HepG2 (cell line): ENCODE measurements around the gene RNF4. TPM values are rescaled to one million over a fixed set of nuclear protein-coding genes. Genes with fewer than 3 reads are reported as not detected.

Source experiments
- ATAC-seq: fragments of 200-7000 bp; cut with Tn5 transposase; 3 replicates; pipeline ENCODE4 v1.9.1; 2020; ENCODE audit warnings: mild to moderate bottlenecking, moderate library complexity
- BruUV-seq: library from RNA; stranded (reverse); fragments of 400-500 nt; replicated peaks from 2 replicates; lab custom pipeline; 2021; lab: Mats Ljungman, UMichigan
- CTCF ChIA-PET: fragments of 300-600 bp; formaldehyde crosslinking; extraction: SDS; loops from one replicate; lab custom pipeline; 2021; ENCODE audit warnings: low total read pairs, inconsistent platforms, low intra/inter-chr PET ratio; lab: Yijun Ruan, JAX
- POLR2A ChIA-PET: fragments of 350-600 bp; sonication (Branson Sonifier 250); formaldehyde crosslinking; loops from one replicate; lab custom pipeline; 2020; ENCODE audit warnings: antibody characterized with exemption, inconsistent platforms; lab: Yijun Ruan, JAX
- DNase-seq: peaks from one replicate; pipeline ENCODE4 v3.0.0-alpha.2; 2015; ENCODE audit warnings: low spot score
- FAIRE-seq: peaks from 3 replicates; lab custom pipeline; 2011; peaks lifted over from hg19 to GRCh38; lab: Jason Lieb, UNC
- H2AFZ ChIP-seq: one replicate; pipeline ENCODE4 v1.6.1; 2011; ENCODE audit warnings: low read length, inconsistent platforms
- H3K27ac ChIP-seq: fragments of 300-600 bp; 3 replicates; pipeline ENCODE4 v1.8.0; 2011; ENCODE audit warnings: mixed run types, mild to moderate bottlenecking, mixed read lengths, low read length, inconsistent platforms; ENCODE audit not compliant: insufficient read depth; ENCODE audit errors: extremely low read length
- H3K27me3 ChIP-seq, 2 experiments: fragments of 200-600 bp in 1 of 2; 2 replicates in 1 of 2; 3 replicates in 1 of 2; pipeline versions ENCODE4 v1.6.0 to v1.8.0; 2011; ENCODE audit warnings: low read length in 2 of 2, mild to moderate bottlenecking in 2 of 2, moderate library complexity in 2 of 2, inconsistent platforms in 1 of 2; ENCODE audit not compliant: insufficient read depth in 2 of 2, control insufficient read depth in 1 of 2
- H3K36me3 ChIP-seq, 2 experiments: fragments of 200-600 bp in 1 of 2; replicated peaks in 1 of 2; 2 replicates in 1 of 2; 3 replicates in 1 of 2; pipeline versions ENCODE4 v1.5.1 to v1.8.0; 2011; ENCODE audit warnings: low read length in 2 of 2, inconsistent platforms in 1 of 2; ENCODE audit not compliant: insufficient read depth in 2 of 2, control insufficient read depth in 1 of 2
- H3K4me1 ChIP-seq: 2 replicates; pipeline ENCODE4 v1.5.1; 2012; ENCODE audit warnings: low read length, inconsistent platforms; ENCODE audit not compliant: insufficient read depth
- H3K4me2 ChIP-seq: 2 replicates; pipeline ENCODE4 v1.6.0; 2011; ENCODE audit warnings: low read depth, low read length, inconsistent platforms
- H3K4me3 ChIP-seq, 3 experiments: fragments of 200-600 bp in 1 of 3; sonication (generic), shearing (Covaris generic) in 1 of 3; replicated peaks in 1 of 3; 2 replicates each; pipeline ENCODE4 v1.5.1; 2011 to 2016; ENCODE audit warnings: low read length in 3 of 3, inconsistent platforms in 2 of 3, low read depth in 2 of 3, mild to moderate bottlenecking in 2 of 3, control low read depth in 1 of 3, mixed read lengths in 1 of 3; ENCODE audit not compliant: insufficient read depth in 1 of 3
- H3K79me2 ChIP-seq: one replicate; pipeline ENCODE4 v1.6.1; 2011; ENCODE audit warnings: low read length, inconsistent platforms; ENCODE audit not compliant: insufficient read depth
- H3K9ac ChIP-seq: 2 replicates; pipeline ENCODE4 v1.6.0; 2011; ENCODE audit warnings: mild to moderate bottlenecking, low read depth, low read length, inconsistent platforms; ENCODE audit not compliant: insufficient read depth
- H3K9me3 ChIP-seq: 2 replicates; pipeline ENCODE4 v1.5.1; 2012; ENCODE audit warnings: mild to moderate bottlenecking, low read length
- H4K20me1 ChIP-seq: 2 replicates; pipeline ENCODE4 v1.6.0; 2011; ENCODE audit warnings: inconsistent platforms, mild to moderate bottlenecking, low read length, moderate library complexity; ENCODE audit not compliant: insufficient read depth
- EZH2 ChIP-seq: conservative IDR thresholded peaks from 2 replicates; pipeline ENCODE4 v1.6.1; 2012; ENCODE audit warnings: mild to moderate bottlenecking, low read depth, low read length, moderate library complexity
- MYNN ChIP-seq: sonication (generic); formaldehyde crosslinking; IDR thresholded peaks from 2 replicates; pipeline ENCODE4 v1.4.0; 2020; ENCODE audit warnings: mild to moderate bottlenecking, low read depth, missing genetic modification reagents
- NCOR1 ChIP-seq: fragments of 200-600 bp; sonication (generic); IDR thresholded peaks from 2 replicates; pipeline ENCODE4 v1.7.0; 2017; ENCODE audit warnings: antibody characterized with exemption, low read length, borderline replicate concordance
- RXRB ChIP-seq: IDR thresholded peaks from 2 replicates; pipeline ENCODE4 v1.6.1; 2016; ENCODE audit warnings: borderline replicate concordance, missing genetic modification reagents, missing compliant biosample characterization
- ZNF292 ChIP-seq: sonication (generic); formaldehyde crosslinking; IDR thresholded peaks from 2 replicates; pipeline ENCODE4 v1.8.1; 2022; ENCODE audit warnings: mild to moderate bottlenecking, low read depth, missing genetic modification reagents, borderline replicate concordance
- ZNF768 ChIP-seq: sonication (generic); formaldehyde crosslinking; IDR thresholded peaks from 2 replicates; pipeline ENCODE4 v1.4.0; 2020; ENCODE audit warnings: missing genetic modification reagents
- ZNF782 ChIP-seq: sonication (generic); formaldehyde crosslinking; IDR thresholded peaks from 2 replicates; pipeline ENCODE4 v1.4.0; 2020; ENCODE audit warnings: missing genetic modification reagents, mild to moderate bottlenecking, borderline replicate concordance
- WGBS: methylation state at CpG from one replicate; pipeline ENCODE4 v1.1.6; 2017; ENCODE audit warnings: low lambda C conversion rate; 5-methylcytosine and 5-hydroxymethylcytosine counted together
- in situ Hi-C: cut with HindIII; loops from 2 replicates; pipeline ENCODE4 v1.10.0; 2017; ENCODE audit warnings: low pct_unique_long_range_greater_than_20kb; ENCODE audit not compliant: extremely low pct_ligation_motif_present
- intact Hi-C: fragments of 100-400 bp; cut with micrococcal nuclease; formaldehyde crosslinking; loops from one replicate; pipeline ENCODE4 v1.10.0; 2022; ENCODE audit not compliant: unreplicated experiment
- polyA plus RNA-seq, 8 experiments: library from polyadenylated mRNA; depleted of rRNA in 3 of 8; stranded (reverse) in 7 of 8; unstranded in 1 of 8; fragments of >200 nt; fragmentation: Illumina TruSeq in 4 of 8; extraction: Trizol in 4 of 8; gene quantifications; 2 replicates each; pipeline versions ENCODE4 v1.2.1 to v1.2.3, GENCODE V29; 2011 to 2016; ENCODE audit warnings: low read depth in 4 of 8, missing spikeins in 1 of 8, mixed read lengths in 1 of 8; ENCODE audit not compliant: insufficient read depth in 1 of 8
- total RNA-seq, 5 experiments: library from RNA; depleted of rRNA; stranded (reverse); fragments of >200 nt; fragmentation: Illumina TruSeq; extraction: Trizol; gene quantifications; 2 replicates each; pipeline ENCODE4 v1.2.3, GENCODE V29; 2016; ENCODE audit warnings: low read depth in 1 of 5
- TF ChIP-seq, protein P1 (sequence below): sonication (generic); formaldehyde crosslinking; IDR thresholded peaks from 2 replicates; pipeline ENCODE4 v1.9.0; 2021; ENCODE audit warnings: mild to moderate bottlenecking, missing genetic modification reagents

RNF4 gene
- total and polyA plus RNA-seq, 2 of the 13 experiments (the other 11 are each of a cell fraction or from before 2014, with no cell fraction given) = 38.1 to 45.1 TPM

DNA sequence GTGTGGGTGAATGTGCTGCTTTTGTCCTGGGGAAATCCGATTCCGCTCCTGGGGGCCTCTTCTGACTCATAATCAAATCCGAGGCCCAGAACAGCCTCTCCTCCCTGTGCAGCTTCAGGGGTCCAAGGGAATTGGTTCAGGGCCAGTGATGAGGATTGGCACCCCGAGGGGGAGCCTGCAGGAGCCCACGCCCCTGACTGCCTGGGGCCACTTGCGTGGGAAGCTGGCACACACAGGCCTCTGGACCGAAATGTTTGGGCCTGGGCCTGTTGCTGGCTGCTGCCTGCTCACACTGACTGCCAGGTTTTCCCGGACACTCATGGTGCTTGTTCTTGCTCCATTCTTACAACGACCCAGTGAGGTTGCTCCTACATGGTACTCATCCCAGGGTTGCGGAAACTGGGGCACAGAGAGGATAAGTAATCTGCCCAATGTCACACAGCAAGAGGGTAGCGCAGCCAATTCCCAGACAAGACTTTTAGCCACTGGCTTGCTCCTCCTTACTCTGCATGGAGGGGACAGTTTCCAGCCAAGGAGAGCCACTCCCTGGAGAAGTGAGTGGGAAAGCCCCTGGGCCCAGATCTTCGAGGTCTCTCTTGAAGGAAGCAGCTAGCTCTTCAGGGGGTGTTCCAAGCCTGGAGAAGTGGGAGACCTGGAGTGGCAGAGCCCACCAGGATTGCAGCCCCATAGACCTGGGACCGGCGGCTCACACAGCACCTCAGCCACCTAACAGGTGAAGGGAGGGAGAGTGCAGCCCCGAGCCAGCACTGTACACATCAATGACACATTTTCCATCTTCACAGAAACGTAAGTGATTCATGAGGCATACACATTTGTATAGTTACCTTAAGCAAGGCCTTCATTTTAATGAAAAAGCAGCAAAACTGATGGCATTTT lies 29.8 kb upstream of the RNF4 start:
- Histone ChIP-seq H3K4me1 (peaks cover 30% of the 10 kb centered on the region), H3K27me3 (peaks cover 2 to 36% of the 10 kb centered on the region in 2 experiments; a peak in 4 of 5 replicates), H4K20me1 (no peaks in the 10 kb centered on the region), H3K4me2 (no peak overlapping the region), H3K9me3 (no peaks in the 10 kb centered on the region), H3K36me3 (no peaks in the 10 kb centered on the region), H3K9ac (no peak overlapping the region), H3K4me3 (no peak overlapping the region), H2AFZ (no peak overlapping the region), H3K27ac (no peak overlapping the region), H3K79me2 (no peaks in the 10 kb centered on the region)
- DNase-seq (no peak), ATAC-seq (no peak), FAIRE-seq (no peak)
- intact Hi-C loops = no loop called here
- TF ChIP-seq RXRB (CRISPR knock-in tag) (no peak), ZNF768 (CRISPR knock-in tag) (peak; percentile 87)
- 44% methylated on average over 10 of the region's 16 CpGs for WGBS
- no TSS peak for BruUV-seq
- POLR2A ChIA-PET = no interaction called here
- CTCF ChIA-PET = no interaction called here
- in situ Hi-C loops = no loop called here

DNA sequence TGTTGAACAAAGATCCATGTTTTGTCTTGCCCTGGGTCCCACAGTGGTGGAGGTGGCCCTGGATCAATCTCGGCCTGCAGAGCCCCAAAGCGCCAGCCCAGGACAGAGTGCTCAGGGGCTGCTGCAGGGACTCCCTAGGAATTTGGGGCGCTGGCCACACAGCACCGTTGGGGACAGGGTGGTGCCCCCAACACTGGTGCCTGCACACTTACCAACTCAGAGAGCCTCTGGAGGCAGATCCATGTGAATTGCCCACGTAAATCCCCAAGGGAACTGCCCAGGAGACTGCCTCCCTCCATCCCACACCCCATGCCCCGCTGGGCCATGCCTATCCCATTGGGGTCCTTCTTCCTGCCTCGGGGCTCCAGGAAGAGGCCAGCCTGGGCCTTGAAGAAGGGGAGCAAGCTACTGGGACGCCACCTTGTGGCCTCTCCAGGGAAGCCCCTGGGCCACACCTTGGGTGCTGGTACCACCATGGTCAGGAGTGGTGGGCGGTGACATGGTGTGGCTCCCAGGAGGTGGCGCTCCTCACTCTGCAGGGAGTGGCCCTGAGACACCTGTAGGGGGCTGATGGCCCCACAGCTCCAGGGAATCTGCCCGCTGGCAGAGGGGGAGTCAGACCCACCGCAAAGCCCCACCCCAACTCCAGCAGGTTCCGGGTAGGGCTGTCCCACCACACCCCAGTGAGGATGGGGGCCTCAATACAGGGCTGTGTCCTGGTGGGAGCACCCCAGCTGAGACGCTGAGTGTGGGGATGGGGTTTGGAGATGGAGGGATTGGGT lies 27.3 kb upstream of the RNF4 start:
- no peaks in the 10 kb centered on the region for H3K36me3 ChIP-seq
- peak; percentile 80 for DNase-seq
- peak overlapping the region in 1 of 3 experiments; percentile 38; a peak in 1 of 6 replicates for H3K4me3 ChIP-seq
- H3K79me2 ChIP-seq = no peaks in the 10 kb centered on the region
- H3K9me3 ChIP-seq = no peaks in the 10 kb centered on the region
- H3K4me1 ChIP-seq = peaks cover 27% of the 10 kb centered on the region
- intact Hi-C loops (loop anchor here (1.0 to 2.0 kb wide), 2 partner anchors 21 to 221 kb away; no protein-coding TSS in a partner anchor), in situ Hi-C loops (no loop called here)
- peaks cover 2 to 22% of the 10 kb centered on the region in 2 experiments; a peak in 4 of 5 replicates for H3K27me3 ChIP-seq
- H3K27ac ChIP-seq = no peak overlapping the region
- CTCF ChIA-PET = interaction anchor here (0.7 to 2.3 kb wide), 5 partner anchors 21 to 514 kb away, joined by 3 to 17 read pairs (median 6); no protein-coding TSS in a partner anchor
- H2AFZ ChIP-seq = no peak overlapping the region
- ATAC-seq = peak; percentile 97
- peak overlapping the region; percentile 58 for H3K4me2 ChIP-seq
- POLR2A ChIA-PET = no interaction called here
- H4K20me1 ChIP-seq = no peaks in the 10 kb centered on the region
- FAIRE-seq = peak; percentile 37
- no peak overlapping the region for H3K9ac ChIP-seq
- BruUV-seq = no TSS peak
- 13% methylated on average over 7 of the region's 14 CpGs for WGBS
- no peak for TF ChIP-seq NCOR1
- peak; percentile 59; the same call in 1 of the 2 replicates for TF ChIP-seq ZNF782 (CRISPR knock-in tag)
- no peak for TF ChIP-seq MYNN (CRISPR knock-in tag)
- TF ChIP-seq, protein P1, sequence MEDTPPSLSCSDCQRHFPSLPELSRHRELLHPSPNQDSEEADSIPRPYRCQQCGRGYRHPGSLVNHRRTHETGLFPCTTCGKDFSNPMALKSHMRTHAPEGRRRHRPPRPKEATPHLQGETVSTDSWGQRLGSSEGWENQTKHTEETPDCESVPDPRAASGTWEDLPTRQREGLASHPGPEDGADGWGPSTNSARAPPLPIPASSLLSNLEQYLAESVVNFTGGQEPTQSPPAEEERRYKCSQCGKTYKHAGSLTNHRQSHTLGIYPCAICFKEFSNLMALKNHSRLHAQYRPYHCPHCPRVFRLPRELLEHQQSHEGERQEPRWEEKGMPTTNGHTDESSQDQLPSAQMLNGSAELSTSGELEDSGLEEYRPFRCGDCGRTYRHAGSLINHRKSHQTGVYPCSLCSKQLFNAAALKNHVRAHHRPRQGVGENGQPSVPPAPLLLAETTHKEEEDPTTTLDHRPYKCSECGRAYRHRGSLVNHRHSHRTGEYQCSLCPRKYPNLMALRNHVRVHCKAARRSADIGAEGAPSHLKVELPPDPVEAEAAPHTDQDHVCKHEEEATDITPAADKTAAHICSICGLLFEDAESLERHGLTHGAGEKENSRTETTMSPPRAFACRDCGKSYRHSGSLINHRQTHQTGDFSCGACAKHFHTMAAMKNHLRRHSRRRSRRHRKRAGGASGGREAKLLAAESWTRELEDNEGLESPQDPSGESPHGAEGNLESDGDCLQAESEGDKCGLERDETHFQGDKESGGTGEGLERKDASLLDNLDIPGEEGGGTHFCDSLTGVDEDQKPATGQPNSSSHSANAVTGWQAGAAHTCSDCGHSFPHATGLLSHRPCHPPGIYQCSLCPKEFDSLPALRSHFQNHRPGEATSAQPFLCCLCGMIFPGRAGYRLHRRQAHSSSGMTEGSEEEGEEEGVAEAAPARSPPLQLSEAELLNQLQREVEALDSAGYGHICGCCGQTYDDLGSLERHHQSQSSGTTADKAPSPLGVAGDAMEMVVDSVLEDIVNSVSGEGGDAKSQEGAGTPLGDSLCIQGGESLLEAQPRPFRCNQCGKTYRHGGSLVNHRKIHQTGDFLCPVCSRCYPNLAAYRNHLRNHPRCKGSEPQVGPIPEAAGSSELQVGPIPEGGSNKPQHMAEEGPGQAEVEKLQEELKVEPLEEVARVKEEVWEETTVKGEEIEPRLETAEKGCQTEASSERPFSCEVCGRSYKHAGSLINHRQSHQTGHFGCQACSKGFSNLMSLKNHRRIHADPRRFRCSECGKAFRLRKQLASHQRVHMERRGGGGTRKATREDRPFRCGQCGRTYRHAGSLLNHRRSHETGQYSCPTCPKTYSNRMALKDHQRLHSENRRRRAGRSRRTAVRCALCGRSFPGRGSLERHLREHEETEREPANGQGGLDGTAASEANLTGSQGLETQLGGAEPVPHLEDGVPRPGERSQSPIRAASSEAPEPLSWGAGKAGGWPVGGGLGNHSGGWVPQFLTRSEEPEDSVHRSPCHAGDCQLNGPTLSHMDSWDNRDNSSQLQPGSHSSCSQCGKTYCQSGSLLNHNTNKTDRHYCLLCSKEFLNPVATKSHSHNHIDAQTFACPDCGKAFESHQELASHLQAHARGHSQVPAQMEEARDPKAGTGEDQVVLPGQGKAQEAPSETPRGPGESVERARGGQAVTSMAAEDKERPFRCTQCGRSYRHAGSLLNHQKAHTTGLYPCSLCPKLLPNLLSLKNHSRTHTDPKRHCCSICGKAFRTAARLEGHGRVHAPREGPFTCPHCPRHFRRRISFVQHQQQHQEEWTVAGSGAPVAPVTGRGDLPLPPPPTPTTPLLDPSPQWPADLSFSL (CRISPR knock-in tag) = no peak
- no peak for TF ChIP-seq ZNF292 (CRISPR knock-in tag)
- no peak for TF ChIP-seq EZH2
